Measurements from ENCODE around the gene GPR152. TPM values are rescaled to one million over a fixed set of nuclear protein-coding genes. Genes with fewer than 3 reads are reported as not detected.

The GPR152 gene
- total and polyA plus RNA-seq, 2 experiments from 2014 or later, result not detected

GRCh38 chr11:67463680-67464410, 11.3 kb upstream of the GPR152 start:
- peak; percentile 49 for DNase-seq
- peak overlapping the region; percentile 50 for H3K4me2 ChIP-seq (ENCODE audit: unreplicated experiment)
- no peaks in the 10 kb centered on the region for H3K9me2 ChIP-seq (ENCODE audit: insufficient read depth)
- in situ Hi-C loops (cut with MboI), result no loop called here
- H3K9me3 ChIP-seq (ENCODE audit: low read depth), result no peaks in the 10 kb centered on the region
- no peaks in the 10 kb centered on the region for H3F3A ChIP-seq (ENCODE audit: insufficient read depth)
- TF ChIP-seq EZH2phosphoT487 (IDR thresholded peaks at IDR 0.05; ENCODE audit: insufficient read depth, low read depth) (no peak), EZH2 (IDR thresholded peaks at IDR 0.05; ENCODE audit: insufficient read depth, poor library complexity, severe bottlenecking) (no peak)
- H3K27me3 ChIP-seq (replicated peaks; ENCODE audit: insufficient read depth), result no peaks in the 10 kb centered on the region
- H3K9ac ChIP-seq, result peak overlapping the region; percentile 40
- H3K4me1 ChIP-seq (ENCODE audit: insufficient read depth), result no peaks in the 10 kb centered on the region
- no peaks in the 10 kb centered on the region for H3K36me3 ChIP-seq (ENCODE audit: low read depth)
- no peaks in the 10 kb centered on the region for H4K20me1 ChIP-seq (ENCODE audit: insufficient read depth)
- H2AFZ ChIP-seq, result peak overlapping the region; percentile 77
- H3K79me2 ChIP-seq (ENCODE audit: insufficient read depth), result peaks cover 23% of the 10 kb centered on the region; the same call in 1 of the 2 replicates
- no peak overlapping the region for H3K27ac ChIP-seq
- peak overlapping the region; percentile 70 for H3K4me3 ChIP-seq
- WGBS, 2 experiments (ENCODE audit: low coverage in 1 of 2, low lambda C conversion rate in 2 of 2, missing lambda C conversion rate in 2 of 2), result 83 to 90% methylated on average over 20 of the region's 20 CpGs

DNA sequence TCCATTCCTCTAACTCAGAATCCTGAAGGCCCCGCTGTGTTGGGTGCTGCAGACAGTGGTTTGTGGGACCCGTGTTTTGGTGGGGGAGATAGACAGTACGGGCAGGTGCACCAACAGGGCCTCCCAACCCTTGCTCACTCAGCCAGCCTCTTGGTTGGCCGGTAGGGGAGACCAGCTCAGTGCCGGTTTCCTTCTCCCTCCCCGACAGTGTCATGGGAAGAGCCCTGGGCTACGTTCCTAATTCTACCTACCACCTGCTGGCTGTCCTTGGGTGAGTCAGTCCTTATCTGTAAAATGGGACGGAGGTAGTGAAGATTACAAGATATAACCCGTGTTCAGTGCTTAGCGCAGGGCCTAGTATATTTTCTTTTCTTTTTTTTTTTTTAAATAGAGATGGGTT, 10.7 kb upstream of the GPR152 start:
- H3F3A ChIP-seq (ENCODE audit: insufficient read depth), result no peaks in the 10 kb centered on the region
- in situ Hi-C loops (cut with MboI), result no loop called here
- H3K9me2 ChIP-seq (ENCODE audit: insufficient read depth), result no peaks in the 10 kb centered on the region
- H3K4me1 ChIP-seq (ENCODE audit: insufficient read depth), result no peaks in the 10 kb centered on the region
- no peak overlapping the region for H3K4me2 ChIP-seq (ENCODE audit: unreplicated experiment)
- peaks cover 19% of the 10 kb centered on the region; the same call in 1 of the 2 replicates for H3K79me2 ChIP-seq (ENCODE audit: insufficient read depth)
- TF ChIP-seq EZH2 (IDR thresholded peaks at IDR 0.05; ENCODE audit: insufficient read depth, poor library complexity, severe bottlenecking) (no peak), EZH2phosphoT487 (IDR thresholded peaks at IDR 0.05; ENCODE audit: insufficient read depth, low read depth) (no peak)
- no peaks in the 10 kb centered on the region for H4K20me1 ChIP-seq (ENCODE audit: insufficient read depth)
- no peaks in the 10 kb centered on the region for H3K36me3 ChIP-seq (ENCODE audit: low read depth)
- H3K4me3 ChIP-seq, result no peak overlapping the region
- H3K9ac ChIP-seq, result no peak overlapping the region
- no peaks in the 10 kb centered on the region for H3K9me3 ChIP-seq (ENCODE audit: low read depth)
- no peak overlapping the region for H3K27ac ChIP-seq
- no peaks in the 10 kb centered on the region for H3K27me3 ChIP-seq (replicated peaks; ENCODE audit: insufficient read depth)
- 91 to 93% methylated on average over 10 of the region's 10 CpGs for WGBS, 2 experiments (ENCODE audit: low coverage in 1 of 2, low lambda C conversion rate in 2 of 2, missing lambda C conversion rate in 2 of 2)
- no peak overlapping the region for H2AFZ ChIP-seq
- DNase-seq, result no peak

DNA sequence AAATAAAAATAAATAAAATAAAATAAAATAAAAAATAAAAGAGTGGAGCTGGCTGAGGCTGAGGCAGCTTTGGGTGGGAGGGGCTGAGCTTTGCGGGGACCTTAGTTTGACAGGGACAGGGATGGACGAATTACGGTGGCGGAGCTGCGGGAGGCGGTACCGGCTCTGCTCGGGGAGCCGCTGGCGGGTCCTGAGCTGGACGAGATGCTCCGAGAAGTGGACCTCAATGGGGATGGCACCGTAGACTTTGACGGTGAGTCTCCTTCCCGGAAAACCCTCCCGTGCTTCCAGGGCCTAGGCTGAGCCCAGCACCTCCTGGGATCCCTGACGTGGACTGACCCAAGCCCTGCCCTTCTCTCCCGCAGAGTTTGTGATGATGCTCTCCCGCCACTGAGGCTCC, 5.7 kb upstream of the GPR152 start:
- TF ChIP-seq EZH2phosphoT487 (IDR thresholded peaks at IDR 0.05; ENCODE audit: insufficient read depth, low read depth) (no peak), EZH2 (IDR thresholded peaks at IDR 0.05; ENCODE audit: insufficient read depth, poor library complexity, severe bottlenecking) (no peak)
- Histone ChIP-seq H3K9ac (no peak overlapping the region), H3K4me2 (ENCODE audit: unreplicated experiment) (no peak overlapping the region), H3K27me3 (replicated peaks; ENCODE audit: insufficient read depth) (no peaks in the 10 kb centered on the region), H4K20me1 (ENCODE audit: insufficient read depth) (no peaks in the 10 kb centered on the region), H3K4me1 (ENCODE audit: insufficient read depth) (no peaks in the 10 kb centered on the region), H3K9me2 (ENCODE audit: insufficient read depth) (no peaks in the 10 kb centered on the region), H3K36me3 (ENCODE audit: low read depth) (no peaks in the 10 kb centered on the region), H3K9me3 (ENCODE audit: low read depth) (no peaks in the 10 kb centered on the region), H3F3A (ENCODE audit: insufficient read depth) (no peaks in the 10 kb centered on the region), H3K4me3 (no peak overlapping the region), H3K79me2 (ENCODE audit: insufficient read depth) (no peaks in the 10 kb centered on the region), H3K27ac (no peak overlapping the region), H2AFZ (no peak overlapping the region)
- DNase-seq, result no peak
- 69 to 82% methylated on average over 19 of the region's 19 CpGs for WGBS, 2 experiments (ENCODE audit: low coverage in 1 of 2, low lambda C conversion rate in 2 of 2, missing lambda C conversion rate in 2 of 2)
- in situ Hi-C loops (cut with MboI), result no loop called here

DNA sequence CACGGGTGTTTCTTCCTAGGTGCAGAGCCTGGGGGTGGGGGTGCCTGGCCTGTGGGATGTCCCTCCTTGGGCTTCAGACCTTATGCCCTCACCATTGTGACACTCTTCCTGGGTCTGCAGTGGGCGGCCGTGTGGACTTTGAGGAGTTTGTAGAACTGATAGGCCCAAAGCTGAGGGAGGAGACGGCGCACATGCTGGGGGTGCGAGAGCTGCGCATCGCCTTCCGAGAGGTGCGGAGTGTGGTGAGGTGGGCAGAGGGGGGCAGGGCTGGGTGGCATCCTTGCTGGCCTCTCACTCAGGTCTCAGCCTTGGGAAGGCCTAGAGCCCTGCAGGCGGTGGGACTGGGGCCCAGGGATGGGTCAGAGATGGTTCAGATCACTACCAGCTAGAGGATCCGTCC, 4.9 kb upstream of the GPR152 start:
- no peaks in the 10 kb centered on the region for H3K27me3 ChIP-seq (replicated peaks; ENCODE audit: insufficient read depth)
- TF ChIP-seq EZH2 (IDR thresholded peaks at IDR 0.05; ENCODE audit: insufficient read depth, poor library complexity, severe bottlenecking) (no peak), EZH2phosphoT487 (IDR thresholded peaks at IDR 0.05; ENCODE audit: insufficient read depth, low read depth) (no peak)
- H3K4me3 ChIP-seq, result no peak overlapping the region
- H3K27ac ChIP-seq, result no peak overlapping the region
- H3K9me3 ChIP-seq (ENCODE audit: low read depth), result no peaks in the 10 kb centered on the region
- DNase-seq, result no peak
- in situ Hi-C loops (cut with MboI), result no loop called here
- no peak overlapping the region for H3K4me2 ChIP-seq (ENCODE audit: unreplicated experiment)
- no peaks in the 10 kb centered on the region for H3K79me2 ChIP-seq (ENCODE audit: insufficient read depth)
- H3K4me1 ChIP-seq (ENCODE audit: insufficient read depth), result no peaks in the 10 kb centered on the region
- no peaks in the 10 kb centered on the region for H3F3A ChIP-seq (ENCODE audit: insufficient read depth)
- H2AFZ ChIP-seq, result no peak overlapping the region
- no peaks in the 10 kb centered on the region for H4K20me1 ChIP-seq (ENCODE audit: insufficient read depth)
- no peaks in the 10 kb centered on the region for H3K9me2 ChIP-seq (ENCODE audit: insufficient read depth)
- no peaks in the 10 kb centered on the region for H3K36me3 ChIP-seq (ENCODE audit: low read depth)
- H3K9ac ChIP-seq, result no peak overlapping the region
- 81 to 82% methylated on average over 11 to 12 of the region's 12 CpGs for WGBS, 2 experiments (ENCODE audit: low coverage in 1 of 2, low lambda C conversion rate in 2 of 2, missing lambda C conversion rate in 2 of 2)
